ELR (cell line): ENCODE measurements around the gene SELENOI.

Source experiments
- DNase-seq: peaks from one replicate; pipeline ENCODE4 v3.0.0-alpha.2; 2015; ENCODE audit warnings: low read depth

The SELENOI gene

GRCh38 chr2:26412091-26412673 is 66.2 kb downstream of the SELENOI start:
- no peak for DNase-seq

- no peak for DNase-seq
Measured at GRCh38 chr2:26414311-26414710, 68.4 kb downstream of the SELENOI start.

GRCh38 chr2:26421961-26422360 is 76.0 kb downstream of the SELENOI start:
- no peak for DNase-seq

- no peak for DNase-seq
Measured at GRCh38 chr2:26422947-26423629, 77.1 kb downstream of the SELENOI start.

GRCh38 chr2:26423750-26424149 is 77.8 kb downstream of the SELENOI start:
- DNase-seq: no peak

- no peak for DNase-seq
Measured at GRCh38 chr2:26424221-26424620, 78.3 kb downstream of the SELENOI start.

GRCh38 chr2:26428846-26429245 is 82.9 kb downstream of the SELENOI start:
- no peak for DNase-seq

- no peak for DNase-seq
Measured at GRCh38 chr2:26429779-26430578, 84.0 kb downstream of the SELENOI start.

- peak; percentile 35 for DNase-seq
Measured at GRCh38 chr2:26430826-26431225, 84.9 kb downstream of the SELENOI start.

GRCh38 chr2:26432363-26432762 is 86.4 kb downstream of the SELENOI start:
- no peak for DNase-seq

GRCh38 chr2:26432859-26433258 is 86.9 kb downstream of the SELENOI start:
- DNase-seq: no peak

GRCh38 chr2:26435106-26435505 is 89.2 kb downstream of the SELENOI start:
- no peak for DNase-seq

- DNase-seq: peak; percentile 89
Measured at GRCh38 chr2:26438526-26438925, 92.6 kb downstream of the SELENOI start.

GRCh38 chr2:26438926-26439325 is 93.0 kb downstream of the SELENOI start:
- DNase-seq: no peak

GRCh38 chr2:26442301-26442700 is 96.4 kb downstream of the SELENOI start:
- no peak for DNase-seq

GRCh38 chr2:26442707-26443106 is 96.8 kb downstream of the SELENOI start:
- DNase-seq: no peak

GRCh38 chr2:26444236-26444635 is 98.3 kb downstream of the SELENOI start:
- no peak for DNase-seq
